HL-60 (cell line): ENCODE data around the gene ZBTB21.

ENCODE experiments used
- CTCF ChIP-seq: IDR thresholded peaks from one replicate; pipeline ENCODE4 v1.5.1; 2011; ENCODE audit warnings: low read length, control low read depth, inconsistent platforms; ENCODE audit not compliant: insufficient read depth
- POLR2AphosphoS5 ChIP-seq: IDR thresholded peaks from 2 replicates; pipeline ENCODE4 v1.6.1; 2012; ENCODE audit warnings: low read depth
- REST ChIP-seq: IDR thresholded peaks from 2 replicates; pipeline ENCODE4 v1.6.1; 2012; ENCODE audit warnings: low read depth; ENCODE audit not compliant: insufficient replicate concordance

- TF ChIP-seq CTCF, result no peak
- TF ChIP-seq REST, result no peak
- no peak for TF ChIP-seq POLR2AphosphoS5
Observed at GRCh38 chr21:42021371-42022090, 11.4 kb upstream of the ZBTB21 start.
